ENCODE data around the gene IPO11. TPM values are rescaled to one million over a fixed set of nuclear protein-coding genes. Genes with fewer than 3 reads are reported as not detected.
"Not testable (repeated sequence)": the region's sequence is repeated elsewhere in the genome, so short reads cannot be mapped to it uniquely, and the experiment has no call there.

IPO11 gene
- total RNA-seq, 2 donors from 2014 or later: 26.6 to 39.7 TPM

- Mint-ChIP-seq H3K36me3 (ENCODE audit: insufficient read depth in 2 of 2) (peaks cover 2 to 4% of the 10 kb centered on the region in 2 donors), H3K9me3 (no peaks in the 10 kb centered on the region), H3K4me3 (no peak overlapping the region), H3K27ac (no peak overlapping the region), H3K27me3 (ENCODE audit: low read depth) (no peaks in the 10 kb centered on the region), H3K4me1 (ENCODE audit: low read depth) (no peaks in the 10 kb centered on the region)
- no peak for ATAC-seq (replicated peaks in 1 of 2)
- no peak for DNase-seq
Measured at GRCh38 chr5:62606878-62607277, 194.3 kb downstream of the IPO11 start.

GRCh38 chr5:62607615-62608014, 195.1 kb downstream of the IPO11 start:
- Mint-ChIP-seq H3K9me3 (no peaks in the 10 kb centered on the region), H3K27me3 (ENCODE audit: low read depth) (no peaks in the 10 kb centered on the region), H3K4me1 (ENCODE audit: low read depth) (no peaks in the 10 kb centered on the region), H3K27ac (no peak overlapping the region), H3K36me3 (ENCODE audit: insufficient read depth in 2 of 2) (peaks cover 2 to 4% of the 10 kb centered on the region in 2 donors), H3K4me3 (no peak overlapping the region)
- ATAC-seq (replicated peaks in 1 of 2) (no peak), DNase-seq (no peak)

- Mint-ChIP-seq H3K27ac (no peak overlapping the region), H3K36me3 (ENCODE audit: insufficient read depth in 2 of 2) (peaks cover 3 to 4% of the 10 kb centered on the region in 2 donors), H3K9me3 (no peaks in the 10 kb centered on the region), H3K27me3 (ENCODE audit: low read depth) (no peaks in the 10 kb centered on the region), H3K4me1 (ENCODE audit: low read depth) (no peaks in the 10 kb centered on the region), H3K4me3 (no peak overlapping the region)
- no peak for ATAC-seq (replicated peaks in 1 of 2)
- DNase-seq: no peak
Measured at GRCh38 chr5:62608529-62609511, 196.3 kb downstream of the IPO11 start.

- H3K4me3 Mint-ChIP-seq: no peak overlapping the region
- no peaks in the 10 kb centered on the region for H3K27me3 Mint-ChIP-seq (ENCODE audit: low read depth)
- H3K27ac Mint-ChIP-seq: no peak overlapping the region
- no peaks in the 10 kb centered on the region for H3K9me3 Mint-ChIP-seq
- peaks cover 0 to 2% of the 10 kb centered on the region in 2 donors for H3K36me3 Mint-ChIP-seq (ENCODE audit: insufficient read depth in 2 of 2)
- no peak for ATAC-seq (replicated peaks in 1 of 2)
- H3K4me1 Mint-ChIP-seq (ENCODE audit: low read depth): no peaks in the 10 kb centered on the region
- DNase-seq: no peak
Measured at GRCh38 chr5:62614355-62614754, 201.8 kb downstream of the IPO11 start.

- Mint-ChIP-seq H3K36me3 (ENCODE audit: insufficient read depth in 2 of 2) (peaks cover 0 to 2% of the 10 kb centered on the region in 2 donors), H3K4me3 (no peak overlapping the region), H3K27ac (no peak overlapping the region), H3K27me3 (ENCODE audit: low read depth) (no peaks in the 10 kb centered on the region), H3K4me1 (ENCODE audit: low read depth) (no peaks in the 10 kb centered on the region), H3K9me3 (no peaks in the 10 kb centered on the region)
- DNase-seq (no peak), ATAC-seq (replicated peaks in 1 of 2) (no peak)
Measured at GRCh38 chr5:62616615-62617277, 204.2 kb downstream of the IPO11 start.

- Mint-ChIP-seq H3K27ac (no peak overlapping the region), H3K27me3 (ENCODE audit: low read depth) (no peaks in the 10 kb centered on the region), H3K4me1 (ENCODE audit: low read depth) (no peaks in the 10 kb centered on the region), H3K36me3 (ENCODE audit: insufficient read depth in 2 of 2) (no peaks in the 10 kb centered on the region), H3K4me3 (no peak overlapping the region), H3K9me3 (no peaks in the 10 kb centered on the region)
- no peak for ATAC-seq (replicated peaks in 1 of 2)
- DNase-seq: no peak
Measured at GRCh38 chr5:62617943-62618342, 205.4 kb downstream of the IPO11 start.

GRCh38 chr5:62620761-62621160, 208.2 kb downstream of the IPO11 start:
- Mint-ChIP-seq H3K9me3 (no peaks in the 10 kb centered on the region), H3K4me3 (no peak overlapping the region), H3K36me3 (ENCODE audit: insufficient read depth in 2 of 2) (no peaks in the 10 kb centered on the region), H3K27ac (no peak overlapping the region), H3K4me1 (ENCODE audit: low read depth) (no peaks in the 10 kb centered on the region), H3K27me3 (ENCODE audit: low read depth) (no peaks in the 10 kb centered on the region)
- ATAC-seq (replicated peaks in 1 of 2): no peak
- DNase-seq: no peak

GRCh38 chr5:62621280-62621679, 208.7 kb downstream of the IPO11 start:
- no peak for ATAC-seq (replicated peaks in 1 of 2)
- H3K4me1 Mint-ChIP-seq (ENCODE audit: low read depth): no peaks in the 10 kb centered on the region
- no peak overlapping the region for H3K27ac Mint-ChIP-seq
- no peak overlapping the region for H3K4me3 Mint-ChIP-seq
- H3K9me3 Mint-ChIP-seq: no peaks in the 10 kb centered on the region
- H3K36me3 Mint-ChIP-seq (ENCODE audit: insufficient read depth in 2 of 2): no peaks in the 10 kb centered on the region
- H3K27me3 Mint-ChIP-seq (ENCODE audit: low read depth): no peaks in the 10 kb centered on the region
- DNase-seq: no peak

- H3K27ac Mint-ChIP-seq: no peak overlapping the region
- H3K4me1 Mint-ChIP-seq (ENCODE audit: low read depth): no peaks in the 10 kb centered on the region
- no peak overlapping the region for H3K4me3 Mint-ChIP-seq
- H3K27me3 Mint-ChIP-seq (ENCODE audit: low read depth): no peaks in the 10 kb centered on the region
- DNase-seq (no peak), ATAC-seq (replicated peaks in 1 of 2) (no peak)
- H3K9me3 Mint-ChIP-seq: no peaks in the 10 kb centered on the region
- no peaks in the 10 kb centered on the region for H3K36me3 Mint-ChIP-seq (ENCODE audit: insufficient read depth in 2 of 2)
Measured at GRCh38 chr5:62623271-62623670, 210.7 kb downstream of the IPO11 start.

- H3K27me3 Mint-ChIP-seq (ENCODE audit: low read depth); ATAC-seq (replicated peaks in 1 of 2); H3K36me3 Mint-ChIP-seq (ENCODE audit: insufficient read depth in 2 of 2); H3K4me1 Mint-ChIP-seq (ENCODE audit: low read depth); H3K27ac Mint-ChIP-seq; H3K9me3 Mint-ChIP-seq; DNase-seq; H3K4me3 Mint-ChIP-seq: not testable (repeated sequence)
Measured at GRCh38 chr5:62624436-62624835, 211.9 kb downstream of the IPO11 start.

- H3K4me3 Mint-ChIP-seq: no peak overlapping the region
- no peaks in the 10 kb centered on the region for H3K9me3 Mint-ChIP-seq
- no peaks in the 10 kb centered on the region for H3K36me3 Mint-ChIP-seq (ENCODE audit: insufficient read depth in 2 of 2)
- H3K4me1 Mint-ChIP-seq (ENCODE audit: low read depth): no peaks in the 10 kb centered on the region
- DNase-seq (no peak), ATAC-seq (replicated peaks in 1 of 2) (no peak)
- no peaks in the 10 kb centered on the region for H3K27me3 Mint-ChIP-seq (ENCODE audit: low read depth)
- no peak overlapping the region for H3K27ac Mint-ChIP-seq
Measured at GRCh38 chr5:62626534-62626933, 214.0 kb downstream of the IPO11 start.

- ATAC-seq (replicated peaks in 1 of 2) (no peak), DNase-seq (no peak)
- Mint-ChIP-seq H3K27ac (no peak overlapping the region), H3K4me1 (ENCODE audit: low read depth) (no peaks in the 10 kb centered on the region), H3K9me3 (no peaks in the 10 kb centered on the region), H3K27me3 (ENCODE audit: low read depth) (no peaks in the 10 kb centered on the region), H3K4me3 (no peak overlapping the region), H3K36me3 (ENCODE audit: insufficient read depth in 2 of 2) (no peaks in the 10 kb centered on the region)
Measured at GRCh38 chr5:62627121-62627520, 214.6 kb downstream of the IPO11 start.

- Mint-ChIP-seq H3K9me3 (no peaks in the 10 kb centered on the region), H3K27ac (no peak overlapping the region), H3K27me3 (ENCODE audit: low read depth) (no peaks in the 10 kb centered on the region), H3K4me3 (no peak overlapping the region), H3K4me1 (ENCODE audit: low read depth) (no peaks in the 10 kb centered on the region), H3K36me3 (ENCODE audit: insufficient read depth in 2 of 2) (no peaks in the 10 kb centered on the region)
- DNase-seq (no peak), ATAC-seq (replicated peaks in 1 of 2) (no peak)
Measured at GRCh38 chr5:62627901-62628300, 215.3 kb downstream of the IPO11 start.

Measured in activated T-cell treated with anti-CD3 and anti-CD28 coated beads, Interleukin-2, amount 50 U/mL, for 72 hours (primary cell).